ENCODE results near the gene ELMOD2.

ELMOD2 gene

DNA sequence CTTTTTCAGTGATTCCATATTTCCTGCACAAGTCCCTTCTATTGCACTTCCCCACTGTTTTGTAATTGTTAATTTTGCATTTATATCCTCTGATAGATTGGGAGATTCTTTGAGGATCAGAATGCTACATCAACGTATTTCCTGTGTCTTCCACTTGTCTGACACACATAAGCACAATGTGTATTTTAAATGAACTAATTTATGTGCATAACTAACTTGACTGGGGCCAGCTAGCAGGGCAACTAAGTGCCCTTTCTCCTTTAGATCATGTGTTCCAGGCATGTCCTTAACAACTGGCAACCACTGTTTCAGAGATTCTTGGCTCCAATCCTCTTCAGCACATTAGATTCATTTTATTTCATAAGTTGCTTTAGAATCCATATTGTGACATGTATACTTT is 60.5 kb downstream of the ELMOD2 start:
- no peak for DNase-seq

DNA sequence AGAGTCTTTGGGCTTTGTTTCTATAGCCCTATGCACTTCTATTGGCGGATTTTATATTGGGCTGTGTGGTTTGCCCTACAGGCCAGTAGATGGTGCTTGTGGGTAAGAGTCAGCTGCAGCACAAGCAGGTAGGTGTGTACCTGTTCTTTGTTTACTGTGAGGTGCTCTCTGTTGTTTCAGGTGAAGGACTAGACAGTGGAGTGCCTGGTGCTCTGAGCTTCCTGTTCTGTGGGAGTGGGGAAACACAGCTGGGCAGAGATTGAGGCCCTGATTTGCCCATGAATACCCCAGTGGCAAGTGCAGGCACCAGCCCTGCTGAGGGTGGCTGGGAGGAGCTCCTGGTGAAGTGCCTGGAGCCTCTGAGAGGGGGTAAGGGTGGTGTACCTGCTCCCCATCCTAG is 71.1 kb downstream of the ELMOD2 start:
- no peak for DNase-seq

DNA sequence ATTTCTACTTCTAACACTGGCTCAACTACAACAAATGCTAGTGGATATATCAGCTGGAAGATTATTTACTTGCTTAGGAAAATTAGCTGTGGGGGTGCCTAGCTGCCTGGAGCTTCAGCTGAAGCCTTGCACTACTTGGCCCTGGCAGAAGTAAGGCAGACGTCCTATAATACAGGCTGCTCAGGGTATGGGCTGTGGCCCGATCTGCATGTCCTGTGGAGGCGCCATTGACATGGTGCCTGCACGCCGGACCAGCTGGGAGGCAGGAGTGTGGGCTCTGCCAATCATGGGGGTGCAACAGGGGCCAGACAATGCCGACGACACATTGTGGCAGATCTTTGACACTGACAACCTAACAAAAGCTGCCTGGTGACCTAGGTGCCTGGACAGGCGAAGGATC is 76.4 kb downstream of the ELMOD2 start:
- DNase-seq = no peak

DNA sequence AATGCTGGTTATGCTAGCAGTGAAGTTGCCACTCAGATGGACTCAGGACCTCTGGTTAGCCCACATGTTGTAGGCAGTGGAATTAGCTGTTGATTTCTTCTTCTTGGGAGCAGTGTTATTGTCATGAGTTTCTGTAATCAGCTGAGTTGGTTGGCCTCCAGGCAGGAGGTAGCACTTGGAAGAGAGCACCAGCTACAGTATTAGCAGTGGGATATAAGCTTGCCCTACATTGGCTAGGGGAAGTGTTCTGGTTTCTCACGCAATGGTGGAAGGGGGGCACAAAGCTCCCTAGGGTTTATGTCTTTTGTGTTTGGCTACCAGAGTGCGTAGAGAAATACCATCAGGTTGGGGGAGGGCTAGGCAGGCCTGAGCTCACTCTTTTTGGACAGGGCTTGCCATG is 78.7 kb downstream of the ELMOD2 start:
- no peak for DNase-seq

DNA sequence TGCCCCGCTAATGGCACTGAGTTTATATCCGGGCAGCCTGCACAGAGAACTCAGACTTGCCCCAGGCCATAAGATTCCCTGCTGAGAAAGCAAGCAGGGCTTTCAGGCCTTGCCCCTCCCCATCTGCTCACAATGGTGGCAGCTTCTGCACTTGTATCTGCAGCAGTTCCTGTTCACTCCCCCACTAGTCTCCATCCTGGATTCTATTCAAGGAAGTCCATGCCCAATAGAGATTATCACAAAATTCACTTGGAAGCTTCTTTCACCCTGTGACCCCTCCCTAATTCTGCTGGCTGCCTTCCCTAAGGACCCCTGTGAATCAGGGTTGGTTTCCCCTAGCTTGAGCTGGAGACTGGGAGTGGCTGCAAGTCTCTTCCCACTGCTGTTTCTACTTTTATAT is 79.3 kb downstream of the ELMOD2 start:
- no peak for DNase-seq
